SU-DHL-6 (cell line): ENCODE measurements around the gene OSTC.

Experiments used
- EZH2phosphoT487 ChIP-seq: fragments of 200-600 bp; sonication (generic), shearing (Covaris generic); conservative IDR thresholded peaks from 2 replicates; pipeline ENCODE4 v1.6.1; 2018; ENCODE audit warnings: mild to moderate bottlenecking, antibody characterized with exemption, low read length, moderate library complexity, mixed read lengths
- TF ChIP-seq, protein P1 (sequence below): fragments of 200-600 bp; sonication (generic); IDR thresholded peaks from one replicate; pipeline ENCODE4 v1.5.1; 2017; ENCODE audit warnings: antibody characterized with exemption, mild to moderate bottlenecking, low read length, moderate library complexity; ENCODE audit not compliant: insufficient read depth, poor library complexity, severe bottlenecking

DNA sequence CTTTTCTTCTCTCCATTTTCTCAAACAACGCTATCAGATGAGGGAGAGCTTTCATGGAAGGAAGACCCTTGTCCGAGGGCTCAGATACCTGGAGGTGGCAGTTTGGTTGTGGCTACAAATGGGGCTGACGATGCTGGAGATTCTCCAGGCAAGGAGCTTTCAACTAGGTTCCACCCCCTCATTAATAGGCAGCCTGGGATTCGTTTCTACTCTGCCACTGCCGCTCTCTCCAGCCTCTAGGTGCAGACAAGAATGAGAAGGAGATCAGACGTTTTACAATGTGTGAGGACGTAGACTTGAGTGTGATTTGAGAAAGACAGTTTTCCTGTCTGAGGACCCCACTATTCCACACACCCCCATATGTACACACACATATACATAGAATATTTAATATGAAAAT, 59.3 kb downstream of the OSTC start:
- TF ChIP-seq, protein P1, sequence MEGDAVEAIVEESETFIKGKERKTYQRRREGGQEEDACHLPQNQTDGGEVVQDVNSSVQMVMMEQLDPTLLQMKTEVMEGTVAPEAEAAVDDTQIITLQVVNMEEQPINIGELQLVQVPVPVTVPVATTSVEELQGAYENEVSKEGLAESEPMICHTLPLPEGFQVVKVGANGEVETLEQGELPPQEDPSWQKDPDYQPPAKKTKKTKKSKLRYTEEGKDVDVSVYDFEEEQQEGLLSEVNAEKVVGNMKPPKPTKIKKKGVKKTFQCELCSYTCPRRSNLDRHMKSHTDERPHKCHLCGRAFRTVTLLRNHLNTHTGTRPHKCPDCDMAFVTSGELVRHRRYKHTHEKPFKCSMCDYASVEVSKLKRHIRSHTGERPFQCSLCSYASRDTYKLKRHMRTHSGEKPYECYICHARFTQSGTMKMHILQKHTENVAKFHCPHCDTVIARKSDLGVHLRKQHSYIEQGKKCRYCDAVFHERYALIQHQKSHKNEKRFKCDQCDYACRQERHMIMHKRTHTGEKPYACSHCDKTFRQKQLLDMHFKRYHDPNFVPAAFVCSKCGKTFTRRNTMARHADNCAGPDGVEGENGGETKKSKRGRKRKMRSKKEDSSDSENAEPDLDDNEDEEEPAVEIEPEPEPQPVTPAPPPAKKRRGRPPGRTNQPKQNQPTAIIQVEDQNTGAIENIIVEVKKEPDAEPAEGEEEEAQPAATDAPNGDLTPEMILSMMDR: no peak
- TF ChIP-seq EZH2phosphoT487: no peak
